Keratinocyte (primary cell): Measurements from ENCODE around the gene GLG1. TPM values are rescaled to one million over a fixed set of nuclear protein-coding genes. Genes with fewer than 3 reads are reported as not detected.

Experiments
- DNase-seq: peaks from one replicate; pipeline ENCODE4 v3.0.0-alpha.2; 2011; ENCODE audit warnings: low read depth, missing footprints, low spot score
- FAIRE-seq: peaks from 2 replicates; lab custom pipeline; 2011; peaks lifted over from hg19 to GRCh38; lab: Jason Lieb, UNC
- H2AFZ ChIP-seq: 2 replicates; pipeline ENCODE4 v1.6.0; 2012; ENCODE audit warnings: low read length, control low read depth, inconsistent platforms; ENCODE audit not compliant: control insufficient read depth
- H3K27ac ChIP-seq: 2 replicates; pipeline ENCODE4 v1.5.1; 2011; ENCODE audit warnings: low read length; ENCODE audit not compliant: control insufficient read depth, insufficient read depth
- H3K27me3 ChIP-seq: 3 replicates; pipeline ENCODE4 v1.6.0; 2011; ENCODE audit warnings: low read length; ENCODE audit not compliant: control insufficient read depth, insufficient read depth; ENCODE audit errors: extremely low read depth
- H3K36me3 ChIP-seq, 2 experiments: 2 replicates in 1 of 2; 3 replicates in 1 of 2; pipeline ENCODE4 v1.5.1; 2011; ENCODE audit warnings: low read length in 2 of 2, mild to moderate bottlenecking in 1 of 2; ENCODE audit not compliant: control insufficient read depth in 2 of 2, insufficient read depth in 2 of 2; ENCODE audit errors: extremely low read depth in 1 of 2
- H3K4me1 ChIP-seq: 3 replicates; pipeline ENCODE4 v1.5.1; 2011; ENCODE audit warnings: low read length; ENCODE audit not compliant: control insufficient read depth, insufficient read depth; ENCODE audit errors: extremely low read depth
- H3K4me2 ChIP-seq: 3 replicates; pipeline ENCODE4 v1.6.0; 2011; ENCODE audit warnings: low read depth, low read length; ENCODE audit not compliant: control insufficient read depth, insufficient read depth; ENCODE audit errors: extremely low read depth
- H3K4me3 ChIP-seq, 3 experiments: fragments of 200-600 bp in 1 of 3; sonication (generic) in 1 of 3; 2 replicates in 2 of 3; 3 replicates in 1 of 3; pipeline ENCODE4 v1.5.1; 2011 to 2016; ENCODE audit warnings: low read length in 3 of 3, mild to moderate bottlenecking in 3 of 3, control low read depth in 2 of 3, inconsistent platforms in 1 of 3, low read depth in 1 of 3, mixed read lengths in 1 of 3, mixed run types in 1 of 3, moderate library complexity in 1 of 3; ENCODE audit not compliant: control insufficient read depth in 2 of 3, insufficient read depth in 2 of 3; ENCODE audit errors: extremely low read depth in 1 of 3
- H3K79me2 ChIP-seq: 2 replicates; pipeline ENCODE4 v1.6.0; 2012; ENCODE audit warnings: low read length; ENCODE audit not compliant: control insufficient read depth, insufficient read depth
- H3K9ac ChIP-seq: 3 replicates; pipeline ENCODE4 v1.6.0; 2011; ENCODE audit warnings: low read length; ENCODE audit not compliant: control insufficient read depth, insufficient read depth; ENCODE audit errors: extremely low read depth
- H3K9me1 ChIP-seq: 3 replicates; pipeline ENCODE4 v1.6.0; 2011; ENCODE audit warnings: low read length; ENCODE audit not compliant: control insufficient read depth, insufficient read depth; ENCODE audit errors: extremely low read depth
- H3K9me3 ChIP-seq: 2 replicates; pipeline ENCODE4 v1.5.1; 2012; ENCODE audit warnings: low read depth, low read length; ENCODE audit not compliant: control insufficient read depth
- H4K20me1 ChIP-seq: 3 replicates; pipeline ENCODE4 v1.6.0; 2011; ENCODE audit warnings: low read length; ENCODE audit not compliant: control insufficient read depth, insufficient read depth; ENCODE audit errors: extremely low read depth
- EZH2 ChIP-seq: IDR thresholded peaks from one replicate; pipeline ENCODE4 v1.6.1; 2012; ENCODE audit warnings: inconsistent platforms, mild to moderate bottlenecking, low read length, moderate library complexity
- dilution Hi-C: fragments of 300-500 bp; cut with MboI; formaldehyde crosslinking; loops from one replicate; pipeline ENCODE4 v1.7.0; 2020; ENCODE audit warnings: low sequenced_read_pairs; ENCODE audit not compliant: extremely low pct_ligation_motif_present
- polyA plus RNA-seq, 5 experiments: library from polyadenylated mRNA; depleted of rRNA in 3 of 5; stranded (reverse) in 3 of 5; stranded (forward) in 1 of 5; unstranded in 1 of 5; fragments of >200 nt; gene quantifications; 1 replicate in 1 of 5; 2 replicates in 3 of 5; 3 replicates in 1 of 5; pipeline versions ENCODE4 v1.2.1 to v1.2.3, GENCODE V29; 2011 to 2012; ENCODE audit warnings: missing spikeins in 2 of 5, low read depth in 1 of 5, low replicate concordance in 1 of 5
- TF ChIP-seq, protein P1 (sequence below), 3 experiments: IDR thresholded peaks in 1 of 3; conservative IDR thresholded peaks in 1 of 3; optimal IDR thresholded peaks in 1 of 3; 2 replicates in 2 of 3; 3 replicates in 1 of 3; pipeline versions ENCODE3 to v1.5.1; 2011; ENCODE audit warnings: low read length in 3 of 3, mild to moderate bottlenecking in 3 of 3, moderate library complexity in 2 of 3, control low read depth in 1 of 3, inconsistent platforms in 1 of 3; ENCODE audit not compliant: insufficient read depth in 2 of 3; ENCODE audit errors: extremely low read depth in 1 of 3

The GLG1 gene
- polyA plus RNA-seq, 1 donor (not counting 4 experiments of a cell fraction or from before 2014, with no cell fraction given) = 63.6 TPM

DNA sequence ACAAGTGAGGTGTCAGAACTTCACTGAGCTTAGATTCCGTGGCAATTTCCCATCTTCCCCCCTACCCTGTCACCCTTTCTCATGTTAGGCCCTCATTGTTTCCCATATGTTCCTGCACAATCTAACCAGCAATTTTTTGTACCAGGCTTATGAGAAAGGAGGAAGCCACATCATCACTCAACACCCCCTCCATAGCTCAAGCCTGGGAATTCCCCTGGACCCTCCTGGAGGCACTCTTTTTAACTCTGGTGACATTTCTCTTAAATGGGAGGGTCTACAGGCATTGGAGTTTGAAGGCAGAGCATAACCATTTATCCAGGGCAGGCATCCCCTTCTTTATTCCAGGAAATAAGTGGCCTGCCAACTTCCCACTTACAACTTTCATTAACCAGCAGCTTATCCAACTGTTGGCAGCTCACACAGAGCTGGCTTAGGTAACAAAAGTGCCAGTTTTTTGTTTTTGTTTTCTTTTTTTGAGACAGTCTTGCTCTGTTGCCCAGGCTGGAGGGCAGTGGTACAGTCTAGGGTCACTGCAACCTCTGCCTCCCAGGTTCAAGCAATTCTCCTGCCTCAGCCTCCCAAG is 10.4 kb upstream of the GLG1 start:
- FAIRE-seq = no peak
- TF ChIP-seq EZH2 = no peak

DNA sequence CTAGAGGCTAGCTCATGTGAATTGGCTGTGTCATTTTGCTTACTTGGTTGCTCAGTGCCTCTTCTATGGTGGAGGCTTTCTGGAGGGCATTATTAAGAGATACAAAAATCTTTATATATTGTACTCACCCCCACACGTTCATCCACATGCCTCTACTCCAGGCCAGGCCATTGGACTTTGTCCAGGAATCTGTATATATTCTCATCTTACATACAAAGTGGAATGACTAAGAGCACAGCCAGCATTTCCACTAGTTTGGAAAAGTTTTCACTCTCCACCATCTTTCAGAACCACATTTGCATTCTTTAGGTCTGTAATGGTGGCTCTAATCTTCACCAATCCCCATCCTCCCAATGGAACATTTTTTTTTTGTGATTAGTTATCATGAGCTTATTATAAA is 4.8 kb upstream of the GLG1 start:
- Histone ChIP-seq H3K4me2 (no peak overlapping the region), H3K27ac (no peak overlapping the region), H3K4me3 (no peak overlapping the region), H3K9ac (no peak overlapping the region), H3K79me2 (peaks cover 2% of the 10 kb centered on the region), H3K4me1 (peaks cover 4% of the 10 kb centered on the region), H3K9me3 (no peaks in the 10 kb centered on the region), H3K27me3 (no peaks in the 10 kb centered on the region), H3K36me3 (no peaks in the 10 kb centered on the region), H2AFZ (no peak overlapping the region), H3K9me1 (no peaks in the 10 kb centered on the region), H4K20me1 (no peaks in the 10 kb centered on the region)
- TF ChIP-seq, protein P1, sequence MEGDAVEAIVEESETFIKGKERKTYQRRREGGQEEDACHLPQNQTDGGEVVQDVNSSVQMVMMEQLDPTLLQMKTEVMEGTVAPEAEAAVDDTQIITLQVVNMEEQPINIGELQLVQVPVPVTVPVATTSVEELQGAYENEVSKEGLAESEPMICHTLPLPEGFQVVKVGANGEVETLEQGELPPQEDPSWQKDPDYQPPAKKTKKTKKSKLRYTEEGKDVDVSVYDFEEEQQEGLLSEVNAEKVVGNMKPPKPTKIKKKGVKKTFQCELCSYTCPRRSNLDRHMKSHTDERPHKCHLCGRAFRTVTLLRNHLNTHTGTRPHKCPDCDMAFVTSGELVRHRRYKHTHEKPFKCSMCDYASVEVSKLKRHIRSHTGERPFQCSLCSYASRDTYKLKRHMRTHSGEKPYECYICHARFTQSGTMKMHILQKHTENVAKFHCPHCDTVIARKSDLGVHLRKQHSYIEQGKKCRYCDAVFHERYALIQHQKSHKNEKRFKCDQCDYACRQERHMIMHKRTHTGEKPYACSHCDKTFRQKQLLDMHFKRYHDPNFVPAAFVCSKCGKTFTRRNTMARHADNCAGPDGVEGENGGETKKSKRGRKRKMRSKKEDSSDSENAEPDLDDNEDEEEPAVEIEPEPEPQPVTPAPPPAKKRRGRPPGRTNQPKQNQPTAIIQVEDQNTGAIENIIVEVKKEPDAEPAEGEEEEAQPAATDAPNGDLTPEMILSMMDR (optimal IDR thresholded peaks at IDR 0.05 in 1 of 3, IDR thresholded peaks at IDR 0.05 in 1 of 3, conservative IDR thresholded peaks at IDR 0.05 in 1 of 3; ENCODE audit: extremely low read depth in 1 of 3, insufficient read depth in 2 of 3, low read length in 3 of 3) = no peak
- TF ChIP-seq EZH2 = no peak
- DNase-seq (no peak), FAIRE-seq (no peak)
- dilution Hi-C loops = no loop called here

More for the DNA sequence above, 10.4 kb upstream of the GLG1 start:
- no peaks in the 10 kb centered on the region for H3K4me1 ChIP-seq
- no peak overlapping the region for H2AFZ ChIP-seq
- H3K9me3 ChIP-seq = no peaks in the 10 kb centered on the region
- H3K27me3 ChIP-seq = no peaks in the 10 kb centered on the region
- no peak for DNase-seq
- no peak overlapping the region for H3K27ac ChIP-seq
- no peaks in the 10 kb centered on the region for H3K9me1 ChIP-seq
- no peak overlapping the region for H3K9ac ChIP-seq
- no peaks in the 10 kb centered on the region for H3K79me2 ChIP-seq
- H3K36me3 ChIP-seq = peaks cover 0 to 12% of the 10 kb centered on the region in 2 experiments
- H3K4me2 ChIP-seq = no peak overlapping the region
- H4K20me1 ChIP-seq = no peaks in the 10 kb centered on the region
- no peak overlapping the region for H3K4me3 ChIP-seq
- dilution Hi-C loops = no loop called here

DNA sequence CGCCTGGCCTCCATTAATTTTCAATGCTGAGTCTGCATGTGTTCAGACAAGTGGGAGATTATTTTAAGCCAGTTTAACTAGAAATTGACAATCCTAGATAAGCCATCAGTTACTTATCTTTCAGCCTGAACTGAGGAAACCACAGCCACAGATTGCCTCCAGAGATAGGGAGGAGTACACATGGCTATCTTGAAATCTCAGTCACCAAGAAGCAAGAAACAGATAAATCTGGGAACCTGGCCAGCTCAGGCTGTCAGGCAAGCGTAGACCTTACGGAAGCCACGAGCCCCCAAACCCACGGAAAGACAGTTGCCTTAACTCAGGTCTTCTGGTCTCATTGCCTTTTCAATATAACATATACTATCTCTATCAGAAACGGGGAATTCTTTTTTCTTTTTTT is 2.0 kb upstream of the GLG1 start:
- Histone ChIP-seq H3K4me3 (no peak overlapping the region), H3K4me2 (no peak overlapping the region), H3K9ac (no peak overlapping the region), H3K79me2 (peaks cover 30% of the 10 kb centered on the region), H3K36me3 (no peaks in the 10 kb centered on the region), H2AFZ (no peak overlapping the region), H4K20me1 (no peaks in the 10 kb centered on the region), H3K27me3 (no peaks in the 10 kb centered on the region), H3K27ac (no peak overlapping the region), H3K4me1 (peaks cover 16% of the 10 kb centered on the region), H3K9me3 (no peaks in the 10 kb centered on the region), H3K9me1 (no peaks in the 10 kb centered on the region)
- DNase-seq (no peak), FAIRE-seq (no peak)
- TF ChIP-seq, protein P1 (optimal IDR thresholded peaks at IDR 0.05 in 1 of 3, IDR thresholded peaks at IDR 0.05 in 1 of 3, conservative IDR thresholded peaks at IDR 0.05 in 1 of 3; ENCODE audit: extremely low read depth in 1 of 3, insufficient read depth in 2 of 3, low read length in 3 of 3) = no peak
- TF ChIP-seq EZH2 = no peak
- dilution Hi-C loops = no loop called here
